HG03025 (cell line): ENCODE data around the gene KIF25.

ENCODE experiments used
- ATAC-seq: cut with Tn5 transposase; IDR thresholded peaks from one replicate; pipeline ENCODE4 v1.9.1; 2021; ENCODE audit warnings: mild to moderate bottlenecking, moderate library complexity; ENCODE audit not compliant: unreplicated experiment, low FRiP score

The KIF25 gene

DNA sequence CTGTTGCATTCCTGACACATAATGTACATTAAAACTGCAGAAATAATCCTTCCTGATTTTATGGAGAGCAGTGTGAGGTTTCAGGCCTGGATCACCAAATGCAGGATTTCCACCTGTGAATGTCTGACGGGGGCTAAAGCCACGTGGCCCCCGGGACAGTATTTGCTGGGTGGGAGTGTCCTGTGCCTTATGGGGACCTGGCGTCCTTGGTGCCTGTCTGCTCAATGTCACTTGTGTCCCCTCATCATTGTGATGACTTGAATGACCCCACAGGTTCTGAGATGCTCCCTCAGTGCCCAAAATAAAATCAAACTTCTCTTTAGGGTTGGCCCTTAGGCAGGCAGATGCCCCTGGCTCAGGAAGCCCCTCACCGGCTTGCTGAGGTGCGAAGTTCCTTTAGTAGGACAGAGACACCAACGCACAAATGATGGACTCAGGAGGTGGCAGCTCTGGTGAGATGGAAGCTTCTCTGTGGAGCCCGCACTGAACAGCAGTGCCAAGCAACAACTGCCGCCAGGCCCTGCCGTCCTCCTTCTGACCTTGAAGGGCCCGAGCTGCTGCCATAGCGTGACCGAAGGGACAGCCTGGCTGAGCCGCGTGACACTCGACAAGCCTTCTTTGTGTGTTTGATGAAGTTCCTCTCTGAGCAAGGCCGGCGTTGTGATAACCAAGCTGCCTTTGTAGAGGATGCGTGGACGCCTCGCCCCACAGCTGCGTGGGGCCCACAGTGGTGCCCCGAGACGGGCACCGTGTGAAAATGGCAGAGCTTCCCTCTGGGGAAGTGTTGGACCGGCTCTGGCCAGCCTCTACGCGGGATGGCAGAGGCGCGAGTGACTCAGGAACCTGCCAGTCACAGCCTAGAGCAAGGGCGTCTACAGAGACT, 50.6 kb downstream of the KIF25 start:
- ATAC-seq = no peak

DNA sequence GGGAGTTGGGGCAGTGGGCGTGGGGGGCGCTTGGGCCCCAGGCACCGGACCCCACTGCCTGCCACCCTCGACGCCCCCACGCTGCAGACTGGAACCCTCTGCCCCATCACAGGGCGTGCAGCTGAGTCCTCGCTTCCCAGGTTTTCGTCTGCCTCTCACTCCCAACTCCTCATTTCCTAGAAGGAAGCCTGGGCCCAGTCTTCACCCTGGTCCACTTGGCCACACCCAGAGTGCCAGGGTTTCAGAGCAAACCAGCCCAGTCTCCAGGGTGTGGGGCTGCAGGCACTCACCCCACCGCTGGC, 51.2 kb downstream of the KIF25 start:
- no peak for ATAC-seq

DNA sequence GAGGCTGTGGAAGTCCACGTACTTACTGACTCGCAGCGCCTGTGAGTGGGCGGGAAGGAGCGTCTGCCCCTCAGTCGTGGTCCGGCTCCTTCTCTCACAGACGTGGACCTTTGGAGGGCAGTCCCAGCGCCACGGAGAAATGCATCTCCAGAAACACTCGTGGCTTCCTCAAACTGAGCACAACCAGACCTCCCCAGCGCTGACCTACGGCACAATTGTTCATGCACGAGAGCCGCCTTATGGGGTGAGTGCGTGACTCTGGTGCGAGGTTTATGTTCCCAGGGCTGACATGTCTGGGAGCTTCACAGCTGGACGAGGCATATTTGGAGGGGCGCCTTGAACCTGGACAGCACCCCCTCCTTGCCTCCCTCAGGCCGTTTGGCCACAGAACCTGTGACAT, 51.8 kb downstream of the KIF25 start:
- no peak for ATAC-seq

DNA sequence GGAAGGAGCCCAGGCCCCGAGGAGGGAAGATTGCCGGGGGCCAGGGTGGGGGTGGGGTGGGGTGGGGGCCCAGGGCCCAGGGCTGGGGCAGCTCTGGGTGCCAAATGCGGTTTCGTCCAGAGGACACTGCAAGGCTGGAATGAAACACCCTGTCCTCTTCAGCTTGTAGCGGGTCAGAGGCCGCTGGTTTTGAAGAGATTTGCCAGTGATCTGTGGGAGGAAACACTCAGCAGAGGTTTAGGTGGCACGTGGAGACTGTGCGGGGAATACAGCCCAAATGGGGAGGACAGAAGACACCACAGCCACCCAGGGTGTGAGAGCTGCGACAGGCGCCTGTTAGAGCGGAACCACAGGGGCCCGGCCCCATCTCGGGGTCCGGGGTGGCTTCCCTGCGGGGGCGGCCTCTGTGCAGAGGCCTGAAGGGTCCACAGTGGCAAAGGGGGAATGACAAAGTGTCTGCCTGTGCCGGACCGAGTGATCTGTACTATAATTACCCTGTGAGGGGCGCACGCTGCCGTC, 52.3 kb downstream of the KIF25 start:
- ATAC-seq = no peak

DNA sequence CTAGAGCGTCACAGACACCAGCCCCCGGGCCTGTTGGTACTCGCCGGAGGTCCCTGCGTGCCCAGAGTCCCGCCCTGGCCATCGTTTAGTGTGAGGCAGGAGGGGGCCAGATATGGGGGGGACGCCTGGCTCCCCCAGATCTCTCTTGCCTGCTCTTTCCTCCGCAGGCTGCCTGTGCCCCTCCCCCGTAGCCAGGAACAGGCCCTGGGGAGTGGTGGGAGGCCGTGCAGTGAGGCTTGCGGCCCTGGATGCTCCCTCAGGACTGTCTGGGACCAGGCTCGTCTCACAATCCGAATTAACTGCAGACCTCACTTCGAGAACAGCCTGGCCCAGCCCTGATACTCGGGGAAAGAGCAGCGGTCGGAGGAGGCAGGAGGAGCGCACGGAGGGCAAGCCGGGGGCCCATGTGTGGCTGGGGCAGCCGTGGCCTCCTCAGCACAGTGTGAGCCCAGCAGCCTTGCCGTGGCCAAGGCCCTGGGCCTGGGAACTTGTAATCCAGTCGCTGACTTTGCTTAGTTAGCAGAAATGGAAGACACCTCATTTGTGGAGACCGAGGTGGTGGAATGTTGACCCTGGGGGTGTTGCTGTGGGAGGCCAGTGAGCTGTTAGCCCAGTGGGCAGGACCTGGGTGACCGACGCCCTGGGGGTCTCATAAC, 52.9 kb downstream of the KIF25 start:
- ATAC-seq = no peak

DNA sequence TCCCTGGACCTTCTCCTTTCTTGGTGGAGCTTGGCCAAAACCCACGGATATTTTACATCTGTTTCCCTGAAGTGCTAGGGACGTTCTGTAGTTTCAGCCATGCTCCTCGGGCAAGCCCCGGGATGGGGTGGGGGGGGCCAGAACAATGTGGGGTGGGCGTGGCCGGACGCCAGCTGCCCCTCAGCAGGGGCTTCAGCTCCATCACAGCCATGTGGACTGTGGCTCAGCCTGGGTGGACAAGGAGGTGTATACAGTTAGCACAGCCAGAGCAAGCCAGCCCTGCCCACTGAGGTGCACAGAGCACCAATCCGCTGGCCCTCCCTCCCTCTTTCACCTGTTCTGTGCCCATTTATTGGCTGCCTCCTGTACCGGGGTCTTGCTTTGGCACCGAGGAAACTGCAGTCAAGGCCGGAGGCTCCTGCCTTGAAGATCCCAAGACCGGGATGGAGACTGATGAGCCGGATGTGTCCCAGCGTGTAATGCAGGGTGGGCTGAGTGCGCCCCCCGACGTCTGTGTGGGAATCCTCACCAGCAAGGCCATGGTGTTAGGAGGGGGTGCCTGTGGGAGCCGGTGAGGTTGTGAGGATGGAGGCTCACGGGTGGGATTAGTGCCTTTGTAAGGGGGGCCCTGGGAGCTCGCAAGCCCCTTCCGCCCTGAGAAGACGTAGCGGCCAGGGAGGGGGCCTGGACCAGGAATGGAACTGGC, 53.6 kb downstream of the KIF25 start:
- no peak for ATAC-seq

DNA sequence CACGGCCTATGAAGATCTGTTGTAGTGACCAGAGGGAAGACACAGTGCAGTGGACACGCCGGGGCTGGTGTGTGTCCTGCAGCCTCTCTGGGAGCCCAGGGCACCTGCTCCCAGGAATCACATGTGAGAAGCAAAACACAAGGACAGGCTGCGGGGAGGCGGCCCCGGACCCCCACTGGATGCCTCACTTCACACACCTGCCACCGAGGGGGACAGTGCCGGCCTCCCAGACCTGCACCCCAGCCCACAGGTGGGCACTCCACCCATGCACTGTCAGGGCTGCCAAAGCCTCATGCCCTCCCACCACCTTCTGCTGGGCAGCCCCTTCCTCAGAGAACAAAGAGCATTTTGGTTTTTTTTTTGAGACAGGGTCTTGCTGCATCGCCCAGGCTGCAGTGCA, 54.2 kb downstream of the KIF25 start:
- ATAC-seq = no peak

DNA sequence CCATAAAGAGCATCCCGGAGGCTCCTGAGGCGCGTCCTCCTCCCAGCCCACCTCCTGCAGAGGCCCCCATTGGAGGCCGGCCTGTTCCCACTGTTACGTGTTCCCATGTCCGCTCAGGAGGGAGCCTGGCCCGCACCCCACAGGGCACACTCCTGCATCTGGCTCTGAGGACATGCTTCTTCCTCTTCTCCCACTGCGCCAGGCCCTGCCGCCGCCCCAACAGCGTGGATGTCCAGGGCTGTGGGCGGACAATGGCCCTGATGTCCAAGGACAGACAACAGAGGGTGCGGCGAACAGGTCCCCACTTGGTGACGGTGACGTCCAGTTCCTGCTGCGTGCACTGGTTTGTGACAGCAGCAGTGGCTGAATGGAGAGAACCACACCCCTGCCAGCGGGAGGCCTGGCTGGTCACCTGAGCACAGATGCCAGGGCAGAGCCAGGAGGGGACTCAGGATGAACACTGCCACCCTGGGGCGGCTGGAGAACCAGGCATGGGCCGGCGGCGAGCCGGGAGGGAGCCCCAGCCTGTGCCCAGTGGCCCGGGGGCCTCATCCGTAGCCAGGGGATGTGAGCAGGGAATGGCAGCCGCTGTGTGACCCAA, 54.9 kb downstream of the KIF25 start:
- no peak for ATAC-seq

DNA sequence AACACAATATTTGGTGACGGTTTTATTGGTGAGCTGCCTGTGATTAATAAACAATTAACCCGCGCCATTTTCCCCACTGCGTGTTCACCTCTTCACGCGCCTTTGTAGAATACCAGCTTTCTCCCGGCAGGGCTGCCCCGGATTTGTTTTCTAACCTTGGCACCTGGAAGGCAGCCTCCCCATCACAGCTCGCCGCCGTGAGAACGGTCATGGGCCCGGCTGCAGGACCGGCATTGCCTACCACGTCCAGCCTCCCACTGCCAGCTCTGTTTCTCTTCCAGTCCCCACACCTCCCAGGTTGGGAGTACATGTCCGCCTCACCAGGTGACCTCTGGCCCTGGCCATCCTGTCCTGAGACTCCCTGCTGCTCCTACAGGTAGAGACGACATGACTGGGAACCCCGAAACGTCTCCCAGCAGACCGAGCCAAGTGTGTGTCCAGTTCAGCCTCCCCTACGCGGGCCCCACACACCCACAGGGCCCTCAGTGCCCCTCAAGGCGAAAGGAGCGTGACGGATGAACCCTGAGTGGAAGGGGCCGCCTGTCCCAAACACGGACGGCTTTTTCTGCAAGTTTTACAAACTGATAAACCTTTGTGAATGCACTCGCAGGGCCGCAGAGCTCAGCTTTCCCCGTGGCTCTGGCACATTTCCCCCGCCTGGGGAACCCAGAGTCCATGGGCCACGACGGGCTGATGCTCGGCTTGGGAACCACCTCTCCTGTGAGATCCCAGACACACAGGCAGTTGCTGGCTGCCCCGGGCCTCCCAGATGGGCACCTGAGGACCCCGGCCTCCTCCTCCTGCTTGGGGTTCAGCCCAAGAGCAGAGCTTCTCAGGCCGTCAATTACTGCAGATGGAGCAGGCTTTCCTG, 55.9 kb downstream of the KIF25 start:
- ATAC-seq = no peak

DNA sequence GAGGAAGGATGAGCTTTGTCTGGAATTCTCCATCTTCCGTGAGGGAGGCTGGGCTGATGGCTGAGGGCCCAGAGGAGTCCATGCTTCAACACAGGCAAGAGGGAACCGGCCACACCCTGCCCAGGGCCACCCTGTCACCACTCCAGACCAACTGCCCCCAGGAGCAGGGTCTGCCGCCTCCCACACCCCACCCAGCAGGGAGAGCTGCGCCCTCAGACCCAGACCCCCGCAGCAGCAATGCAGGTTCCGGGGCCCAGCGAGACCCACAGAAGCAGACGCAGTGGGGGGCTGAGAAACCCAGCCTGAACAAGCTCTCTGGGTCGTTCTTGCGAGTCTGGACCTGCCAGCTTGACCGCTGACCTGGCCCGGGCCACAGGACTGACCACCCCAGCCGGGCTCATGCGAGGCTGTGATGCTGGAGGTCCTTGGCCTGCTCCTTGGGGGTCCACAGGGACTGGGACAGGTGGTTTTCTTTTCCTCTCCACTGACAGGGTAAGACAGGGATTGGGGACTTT, 56.5 kb downstream of the KIF25 start:
- no peak for ATAC-seq

DNA sequence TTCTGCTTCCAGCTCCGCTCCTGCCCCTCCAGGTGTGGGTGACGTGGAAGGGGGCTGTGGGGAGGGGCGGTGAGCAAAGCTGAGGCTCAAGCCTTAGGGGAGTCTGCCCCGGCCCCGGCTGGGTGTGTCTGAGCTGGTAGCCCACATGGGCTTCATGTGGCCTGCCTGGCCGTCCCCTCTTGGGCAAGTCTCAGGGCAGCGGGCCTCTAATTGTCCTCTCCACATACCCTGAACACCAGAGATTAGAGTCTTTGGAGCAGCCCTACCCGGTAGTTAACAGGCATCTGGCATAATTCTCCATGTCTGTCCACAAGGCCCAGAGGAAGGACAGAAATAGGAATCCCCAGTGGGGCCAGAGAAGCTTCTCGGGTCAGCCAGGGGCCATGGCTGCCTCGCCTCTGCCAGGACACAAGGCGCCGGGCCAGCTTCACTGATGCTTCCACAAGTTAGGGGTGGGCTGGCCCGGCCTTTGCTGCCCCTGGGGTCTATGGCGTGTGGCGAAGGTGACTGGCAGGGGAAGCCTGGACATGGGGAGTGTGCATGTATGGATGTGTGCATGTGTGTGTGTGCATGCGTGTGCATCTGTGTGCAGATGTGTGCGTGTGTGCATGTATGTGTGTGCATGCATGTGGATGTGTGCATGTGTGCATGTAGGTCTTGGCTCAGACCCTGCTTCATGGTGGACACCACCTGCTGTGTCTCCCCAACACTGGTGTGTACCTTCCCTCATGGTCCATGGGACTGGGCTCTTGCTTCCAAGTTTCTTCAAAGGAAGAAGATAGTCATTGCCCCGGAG, 57.5 kb downstream of the KIF25 start:
- no peak for ATAC-seq

DNA sequence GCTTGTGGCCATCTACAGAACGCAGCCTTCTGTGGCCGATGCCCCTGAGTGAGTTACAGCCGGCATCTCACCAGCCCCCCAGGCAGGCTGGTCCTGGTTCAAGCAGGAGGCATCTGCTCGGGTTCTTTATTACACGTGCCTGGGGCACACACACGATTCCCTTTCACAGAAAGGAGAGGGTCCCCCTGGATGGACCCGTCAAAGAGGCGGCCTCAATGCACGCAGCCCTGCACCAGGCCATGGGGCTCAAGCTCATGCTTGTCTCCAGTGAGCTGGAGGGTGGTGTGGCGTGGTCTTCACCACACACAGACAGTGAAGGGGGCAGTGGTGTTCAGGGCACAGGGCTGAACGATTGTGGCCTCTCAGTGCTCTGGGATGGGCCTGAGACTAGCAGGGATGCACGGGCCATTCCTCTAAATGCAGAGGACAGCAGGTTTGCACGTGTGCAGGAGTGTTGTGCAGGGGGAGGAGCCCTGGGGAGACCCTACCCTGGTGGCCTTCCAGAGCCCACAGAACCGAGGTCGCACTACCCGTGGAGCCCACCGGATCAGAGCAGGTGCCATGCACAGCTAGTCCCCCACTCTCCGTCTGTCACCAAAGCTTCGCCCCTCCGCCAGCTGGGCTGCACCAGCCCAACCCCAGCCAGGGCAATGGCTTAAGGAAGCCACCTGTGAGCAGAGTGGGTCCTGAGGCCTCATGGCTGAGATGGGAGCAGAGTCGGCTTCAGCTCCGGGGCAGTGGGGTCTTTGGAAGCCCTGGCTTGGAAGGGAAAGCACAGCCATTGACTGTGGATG, 58.4 kb downstream of the KIF25 start:
- ATAC-seq = no peak

DNA sequence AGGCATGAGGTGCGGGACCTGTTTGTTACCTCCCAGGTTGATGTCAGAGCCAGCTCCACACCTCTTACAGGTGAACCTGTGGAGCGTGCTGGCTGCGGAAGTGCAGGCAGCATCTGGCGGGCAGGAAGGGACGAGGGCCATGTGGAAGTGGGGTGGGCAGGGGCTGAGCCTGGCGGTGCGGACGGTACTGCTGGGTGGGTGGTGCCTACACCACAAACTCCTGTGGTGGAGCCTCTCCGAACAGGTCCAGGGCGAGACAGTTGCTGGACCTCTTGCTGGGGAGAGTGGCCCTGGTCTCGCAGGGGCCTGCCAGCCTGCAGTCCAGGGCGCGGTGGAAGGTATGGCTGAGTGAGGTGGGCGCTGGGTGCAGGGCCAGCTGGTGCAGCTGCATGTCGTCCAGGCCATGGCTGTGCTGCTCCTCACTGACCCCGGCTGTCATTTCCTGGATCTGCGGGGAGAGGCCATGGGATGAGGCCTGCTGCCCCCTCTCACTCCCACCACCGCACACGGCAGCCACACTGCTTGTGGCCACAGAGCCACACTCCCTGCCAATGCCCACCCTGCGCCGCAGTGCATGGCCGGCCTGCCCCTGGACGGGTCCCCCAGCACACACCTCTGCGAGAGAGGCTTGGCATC, 59.5 kb downstream of the KIF25 start:
- no peak for ATAC-seq

DNA sequence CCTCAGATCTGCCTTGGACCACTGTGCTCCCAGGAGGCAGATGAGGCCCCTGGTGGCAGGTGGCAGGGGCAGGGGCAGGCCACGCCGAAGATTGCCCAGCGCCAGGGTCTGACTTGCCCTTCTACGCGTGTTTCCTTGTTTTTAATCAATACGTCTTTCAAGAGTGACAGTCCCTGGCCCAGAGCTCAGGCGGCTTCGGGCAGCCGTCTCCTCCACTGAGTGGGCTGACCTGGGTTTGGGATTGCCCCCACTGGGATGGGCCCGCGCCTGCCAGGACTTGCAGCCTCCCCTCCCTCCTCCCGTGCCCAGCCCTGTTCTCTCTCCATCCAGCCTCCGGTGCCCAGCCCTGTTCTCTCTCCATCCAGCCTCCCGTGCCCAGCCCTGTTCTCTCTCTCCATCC, 60.4 kb downstream of the KIF25 start:
- no peak for ATAC-seq

DNA sequence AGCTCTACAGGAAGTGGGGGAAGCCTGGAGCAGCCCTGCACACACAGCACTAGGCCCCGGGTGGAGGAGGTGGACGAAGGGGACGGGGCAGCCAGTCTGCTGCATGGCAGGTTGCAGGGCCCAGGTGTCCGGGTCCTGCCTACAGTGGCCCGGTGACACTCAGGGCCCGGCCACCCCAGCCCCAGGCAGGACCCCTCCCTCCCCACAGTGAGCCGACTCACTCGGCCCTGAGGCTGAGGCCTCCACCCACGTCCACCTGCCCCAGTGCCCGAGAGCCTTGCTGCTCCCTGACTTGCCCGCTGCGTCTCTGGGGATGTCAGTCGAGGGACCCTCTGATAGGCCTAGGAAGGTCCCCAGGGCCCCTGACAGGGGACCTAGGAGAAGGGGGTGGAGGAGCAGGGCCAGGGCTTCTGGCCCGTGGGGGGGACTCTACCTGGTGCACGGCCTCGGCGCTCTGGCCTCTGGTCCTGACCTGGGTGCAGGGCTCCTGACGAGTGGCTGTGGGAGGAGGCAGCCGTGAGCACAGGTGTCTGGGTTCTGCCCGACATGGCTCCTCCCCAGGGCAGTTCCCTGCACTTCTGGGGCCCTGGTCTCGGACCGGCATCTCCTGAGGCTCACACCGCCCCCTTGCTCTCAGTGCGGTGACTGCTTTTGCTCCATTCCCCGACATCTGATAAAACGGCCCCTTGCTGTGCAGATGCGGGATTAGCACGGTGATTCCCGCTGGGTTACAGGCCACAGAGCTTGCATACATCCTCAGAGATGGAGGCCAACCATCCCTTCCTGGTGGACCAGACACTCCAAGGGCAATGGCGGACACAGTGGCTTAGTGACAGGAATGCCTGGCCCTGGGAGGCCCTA, 61.5 kb downstream of the KIF25 start:
- ATAC-seq = no peak

DNA sequence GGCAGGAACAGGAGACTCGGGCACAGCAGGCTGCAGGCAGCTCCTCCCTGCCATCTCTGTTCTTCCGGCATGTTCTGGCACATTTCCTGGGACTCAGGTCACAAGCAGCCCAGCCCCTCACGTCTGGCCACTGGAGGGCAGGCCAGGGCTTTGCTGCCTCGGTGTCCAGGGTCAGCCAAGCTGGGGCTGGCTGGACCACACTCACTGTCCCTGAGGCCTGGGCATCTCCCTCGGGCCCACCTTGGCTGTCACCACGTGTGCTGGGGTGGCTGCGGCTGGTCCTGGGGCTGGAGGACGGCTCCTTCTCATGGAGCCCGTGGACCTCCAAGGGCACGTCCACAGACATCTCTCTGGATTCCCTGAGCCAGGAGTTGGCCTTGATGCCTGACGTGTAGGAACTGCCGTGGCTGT, 63.1 kb downstream of the KIF25 start:
- no peak for ATAC-seq
